Muscle of back (tissue), 11 donors: ENCODE data around the gene GLI2. TPM values are rescaled to one million over a fixed set of nuclear protein-coding genes. Genes with fewer than 3 reads are reported as not detected.
A peak's percentile ranks its signal among the peaks of the same experiment; 100 is the strongest.

Experiments used
- DNase-seq, 3 donors: peaks; one replicate each; pipeline versions ENCODE4 v3.0.0 to v3.0.0-alpha.2; 2013
- polyA plus RNA-seq, 10 donors: library from polyadenylated mRNA; unstranded; fragments of 120-200 nt; gene quantifications; one replicate each; pipeline ENCODE4 v1.2.1, GENCODE V29; 2013; ENCODE audit not compliant: insufficient read length in 10 of 10

The GLI2 gene
- polyA plus RNA-seq, 10 donors, result 7.1 to 19.7 (median 9.8) TPM

DNA sequence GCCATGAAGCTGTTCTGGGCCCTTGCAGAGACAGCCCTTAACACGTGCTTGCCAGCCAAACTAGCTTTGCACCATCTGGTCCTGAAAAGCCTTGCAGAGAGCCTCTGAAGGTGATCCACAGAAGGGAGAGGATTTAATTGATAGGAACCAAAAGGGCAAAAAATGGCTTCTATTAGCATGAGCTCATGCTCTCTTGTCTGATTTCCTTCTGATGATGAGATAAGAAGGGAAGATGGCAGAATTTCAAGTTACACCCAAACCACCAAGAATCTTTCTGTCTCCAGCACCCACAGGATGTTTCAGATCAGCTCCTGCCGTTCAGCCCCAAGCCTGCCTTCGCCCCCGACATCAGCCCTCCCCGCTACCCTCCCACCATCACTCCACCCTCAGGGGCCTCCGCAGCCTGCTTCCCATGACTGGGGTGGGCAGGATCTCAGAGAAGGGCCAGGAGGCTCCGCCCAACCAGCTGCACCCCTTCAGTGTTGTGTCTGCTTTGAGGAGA lies 23.4 kb upstream of the GLI2 start:
- peak in 2 of 3 donors; percentile 44 to 50 for DNase-seq

DNA sequence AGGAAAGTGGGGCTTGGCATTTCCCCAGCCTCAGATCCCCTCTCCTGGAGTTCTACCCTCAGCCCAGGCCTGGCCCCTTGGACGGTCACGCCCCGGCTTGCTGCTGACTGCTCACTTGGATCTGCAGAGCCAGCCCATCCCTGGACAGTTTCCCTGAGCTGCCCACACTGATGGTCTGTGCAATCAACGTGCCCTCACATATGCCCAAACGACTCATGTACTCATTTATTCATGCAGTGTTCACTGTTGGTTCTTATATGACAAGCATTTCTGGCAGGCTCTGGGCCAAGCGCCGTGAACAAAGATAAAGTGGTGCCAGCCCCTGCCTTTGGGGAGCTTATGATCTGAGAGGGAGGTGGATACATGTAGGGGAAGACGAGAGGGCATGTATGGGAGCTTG lies 20.3 kb upstream of the GLI2 start:
- no peak for DNase-seq

DNA sequence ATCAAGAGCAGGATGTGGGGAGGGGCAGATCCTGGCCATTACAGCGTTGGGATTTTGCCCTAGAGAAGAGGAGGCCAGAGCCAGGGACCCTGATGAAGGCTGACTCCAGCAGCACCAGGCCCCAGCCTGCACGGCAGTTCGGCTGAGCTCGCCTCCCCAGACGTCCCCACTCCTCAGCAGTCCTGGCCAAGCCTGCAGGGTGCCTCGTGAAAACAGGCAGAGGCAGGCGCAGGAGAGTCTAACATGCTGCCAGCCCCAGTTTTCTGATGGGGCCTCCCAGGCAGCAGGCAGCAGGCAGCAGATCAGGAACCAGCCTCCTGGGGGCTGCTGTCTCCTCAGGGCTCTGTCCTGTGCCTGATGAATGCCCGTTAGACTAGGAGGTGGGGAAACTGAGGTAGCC lies 19.7 kb upstream of the GLI2 start:
- peak in 1 of 3 donors; percentile 64 for DNase-seq

DNA sequence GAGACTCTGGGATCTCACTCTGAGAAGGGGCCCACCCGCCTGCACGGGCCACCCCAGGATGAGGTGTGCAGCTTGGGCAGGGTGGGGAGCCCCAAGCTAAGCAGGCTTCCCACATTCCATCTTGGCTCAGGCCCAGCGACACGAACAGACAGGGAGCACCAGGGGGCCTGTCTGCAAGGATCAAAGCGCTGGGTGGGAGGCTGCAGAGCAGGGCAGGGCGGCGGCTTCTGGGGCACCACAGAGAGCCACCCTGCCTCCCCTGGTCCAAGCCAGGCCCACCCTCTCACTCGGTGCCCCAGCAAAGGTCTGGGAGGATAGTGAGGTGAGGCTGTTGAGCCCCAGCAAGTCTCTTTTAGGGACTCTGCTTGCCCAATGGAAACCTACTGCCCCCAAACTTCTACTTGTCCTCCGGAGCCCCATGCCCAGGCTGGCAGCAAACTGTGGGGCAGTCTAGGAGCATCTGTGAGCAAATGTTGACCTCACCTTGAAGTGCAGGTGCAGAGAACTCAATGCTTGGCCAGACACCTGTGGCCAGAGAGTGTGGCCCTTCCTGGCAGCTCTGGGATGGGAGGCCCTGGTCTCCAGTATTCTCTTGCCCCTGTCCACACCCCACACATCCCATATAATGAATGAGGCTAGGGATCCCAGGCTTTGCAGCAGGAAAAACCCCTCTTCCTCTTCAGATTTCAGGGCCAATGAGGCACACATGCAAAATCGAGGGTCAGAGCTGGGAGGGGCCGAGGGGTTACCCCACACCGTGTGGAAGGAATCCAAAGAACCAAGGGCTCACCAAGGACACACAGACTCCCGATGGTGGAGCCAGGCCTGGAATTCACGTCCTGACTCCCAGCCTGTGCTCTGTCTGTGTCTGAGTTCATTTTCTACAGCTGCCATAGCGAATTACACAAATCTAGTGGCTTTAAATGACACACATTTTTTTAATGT lies 18.8 kb upstream of the GLI2 start:
- DNase-seq, result no peak

DNA sequence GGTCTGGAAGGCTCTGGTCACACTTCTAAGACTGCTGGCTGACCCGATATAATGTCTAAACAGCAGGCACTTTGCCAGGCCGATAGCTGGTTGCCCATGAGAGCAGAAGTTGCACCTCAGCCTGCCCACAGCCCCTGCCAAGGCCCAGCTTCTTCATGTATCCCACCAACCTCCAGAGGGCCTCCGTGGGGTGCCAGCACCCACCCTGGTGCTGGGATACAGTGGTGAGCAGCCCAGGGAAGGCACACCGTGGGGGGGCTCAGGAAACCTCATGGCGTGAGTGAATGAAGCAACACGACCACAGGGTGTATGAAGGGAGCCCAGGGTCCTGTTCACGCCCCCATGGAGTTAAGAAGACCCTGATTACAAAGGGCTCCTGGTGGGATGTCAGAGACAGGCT lies 16.2 kb upstream of the GLI2 start:
- DNase-seq, result no peak

DNA sequence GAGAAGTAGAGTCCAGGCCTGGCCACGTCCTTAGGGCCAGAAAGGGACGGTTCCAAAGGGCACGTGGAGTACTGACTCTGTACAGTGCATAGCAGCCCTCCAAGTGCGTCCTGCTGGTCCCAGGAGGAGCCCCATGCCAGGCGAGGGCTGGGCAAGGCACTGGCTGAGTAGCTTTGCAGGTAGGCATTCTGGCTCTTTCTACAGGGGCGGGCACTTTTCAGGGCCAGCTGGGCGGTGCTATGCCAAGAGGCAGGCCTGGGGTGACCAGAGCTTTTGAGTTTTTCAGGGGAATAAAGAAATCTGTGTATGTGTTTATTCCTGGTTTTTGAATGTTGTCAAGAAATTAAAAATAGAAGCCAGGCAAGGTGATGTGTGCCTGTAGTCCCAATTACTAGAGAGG lies 15.4 kb upstream of the GLI2 start:
- no peak for DNase-seq

DNA sequence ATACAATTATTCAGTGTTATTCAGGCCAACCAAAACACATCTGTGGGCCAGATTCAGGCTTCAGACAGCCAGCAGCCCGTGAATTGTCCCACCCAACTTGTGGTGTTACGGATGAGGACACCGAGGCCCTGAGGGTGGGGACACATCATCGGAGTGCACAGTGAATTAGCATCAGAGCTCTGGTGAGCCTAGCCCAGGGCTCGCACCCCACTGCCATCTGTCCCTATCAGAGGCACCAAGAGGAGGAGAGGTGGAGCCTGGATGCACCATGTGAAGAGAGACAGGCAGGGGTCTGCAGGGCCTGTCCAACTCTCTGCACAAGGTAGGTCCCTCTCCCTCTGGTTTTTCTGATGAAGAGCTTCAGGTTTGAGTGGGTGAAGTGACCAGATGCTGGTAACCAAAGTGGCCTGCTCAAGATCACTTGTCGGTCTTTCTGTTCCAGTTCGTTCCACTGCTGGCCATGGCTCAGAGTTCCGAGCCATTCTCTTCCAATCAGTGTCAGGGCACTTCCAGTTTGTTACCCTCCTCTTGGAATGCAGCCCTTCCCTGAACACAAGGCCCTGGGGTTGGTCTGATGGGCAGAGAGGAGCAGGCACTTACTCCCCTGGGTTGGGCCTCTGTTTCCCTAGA lies 14.8 kb upstream of the GLI2 start:
- DNase-seq, result no peak

DNA sequence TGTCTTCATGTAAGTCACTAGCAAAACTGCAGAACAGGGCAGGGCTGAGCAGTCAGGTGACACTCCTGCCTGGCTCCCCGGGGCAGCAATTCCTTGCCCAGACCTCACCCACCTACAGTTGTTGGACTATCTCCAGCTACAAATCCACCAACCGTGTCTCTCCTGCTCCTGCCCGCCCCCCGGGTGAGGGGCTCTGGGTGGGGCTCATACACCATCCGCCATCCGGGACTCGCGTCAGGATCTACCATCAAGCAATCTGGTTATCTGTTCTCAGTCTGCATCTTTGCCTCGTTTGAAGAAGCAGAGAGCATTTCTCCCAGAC lies 13.5 kb upstream of the GLI2 start:
- no peak for DNase-seq

DNA sequence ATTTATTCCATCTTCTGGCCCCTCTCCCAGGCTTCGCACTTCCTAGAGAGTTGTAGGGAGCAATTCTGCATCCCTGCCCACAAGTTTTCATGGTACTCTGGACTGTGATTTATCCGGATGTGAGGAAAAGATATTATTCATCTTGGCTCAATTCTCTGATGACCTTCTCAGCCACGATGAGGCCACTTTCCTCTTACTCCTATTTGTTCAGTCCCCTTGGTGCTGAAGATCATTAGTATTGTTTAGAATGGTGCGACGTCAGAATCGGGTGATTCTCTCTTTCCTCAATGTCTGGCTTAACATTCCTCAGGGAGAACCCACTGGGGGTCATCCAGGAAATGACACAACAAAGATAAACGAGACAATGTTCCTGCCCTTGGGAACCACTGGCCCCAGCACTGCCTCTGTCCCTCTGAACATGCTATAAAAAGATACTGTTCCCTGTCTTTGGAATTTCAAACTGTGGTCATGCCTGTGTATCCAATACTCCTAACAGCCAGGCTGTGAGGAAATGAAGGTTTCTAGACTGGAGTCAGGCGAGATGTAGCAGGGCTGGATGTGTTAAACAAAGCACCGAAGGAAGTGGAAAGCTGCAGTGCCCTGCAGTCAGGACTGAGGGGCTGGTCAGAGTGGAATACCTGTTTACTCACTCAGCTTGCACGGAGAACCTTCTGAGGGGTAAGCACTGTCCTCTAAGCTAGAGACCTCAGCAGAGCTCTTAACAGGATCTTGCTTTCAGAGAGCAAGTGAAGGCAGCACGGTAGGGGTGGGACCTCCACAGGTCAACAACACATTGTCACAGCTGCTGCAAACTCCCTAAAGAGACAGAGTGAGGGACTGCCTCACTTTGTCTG lies 12.9 kb upstream of the GLI2 start:
- DNase-seq, result peak in 2 of 3 donors; percentile 64 to 68

DNA sequence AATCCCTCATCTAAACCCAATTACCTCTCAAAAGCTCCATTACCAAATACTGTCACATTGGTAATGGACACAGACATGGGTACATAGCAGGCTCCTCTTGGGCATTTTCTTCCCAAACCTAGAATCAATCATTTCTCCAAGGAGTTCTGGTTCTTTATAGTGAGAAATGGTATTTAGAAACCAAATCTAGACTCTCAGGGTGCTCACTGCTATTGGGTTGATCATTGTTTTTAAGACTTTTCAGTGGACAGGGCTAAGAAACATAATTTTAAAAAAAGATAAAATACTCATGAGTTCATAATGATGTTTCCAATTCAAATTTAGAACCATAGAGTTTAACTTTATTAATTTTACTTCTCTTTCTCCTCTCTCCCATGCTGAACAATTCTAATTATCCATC lies 9.4 kb upstream of the GLI2 start:
- DNase-seq, result no peak

DNA sequence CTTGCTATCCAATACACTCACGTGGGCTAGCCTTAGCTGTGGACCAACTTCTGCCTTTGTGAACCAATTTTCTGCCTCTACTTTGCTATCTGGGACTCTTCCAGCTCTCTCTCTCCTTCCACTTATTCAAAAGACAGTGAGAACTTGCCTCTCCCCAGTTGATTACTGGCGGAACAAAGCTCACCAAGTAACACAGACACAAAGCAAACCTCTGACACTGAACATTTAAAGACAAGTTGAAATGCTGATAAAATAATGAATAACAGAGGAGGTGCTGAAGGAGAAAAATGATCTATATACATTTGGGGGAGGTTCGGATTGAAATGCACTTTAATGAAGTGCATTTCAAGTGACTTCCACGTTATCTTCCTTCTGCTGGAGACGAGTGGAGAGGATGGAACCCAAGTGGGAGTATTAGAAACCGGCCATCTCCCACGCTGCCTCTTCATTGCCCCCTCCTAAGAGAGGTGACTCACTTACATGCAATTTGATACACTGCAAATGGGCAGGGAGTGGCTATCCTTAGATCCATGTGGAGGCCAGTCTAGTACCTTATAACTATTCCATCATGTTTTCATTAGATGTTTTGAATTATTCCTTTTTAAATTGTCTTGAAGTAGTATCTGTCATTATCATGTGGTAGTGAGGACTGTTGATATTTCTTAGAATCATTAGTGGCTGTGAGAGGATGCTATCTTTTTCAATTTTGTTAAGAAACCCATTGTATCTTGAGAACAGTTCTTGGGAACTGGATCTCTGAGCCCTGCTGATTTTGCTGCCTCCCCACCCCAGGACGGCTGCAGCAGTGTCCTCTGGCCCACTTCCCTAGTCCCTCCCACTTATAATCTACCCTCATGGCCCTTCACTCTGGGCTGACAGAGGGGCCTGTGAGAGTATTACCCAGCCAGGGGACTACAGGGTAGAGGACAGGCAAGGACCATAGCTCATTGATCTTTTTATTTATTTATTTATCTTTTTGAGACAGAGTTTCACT lies 6.0 kb upstream of the GLI2 start:
- peak in 1 of 3 donors; percentile 61 for DNase-seq

DNA sequence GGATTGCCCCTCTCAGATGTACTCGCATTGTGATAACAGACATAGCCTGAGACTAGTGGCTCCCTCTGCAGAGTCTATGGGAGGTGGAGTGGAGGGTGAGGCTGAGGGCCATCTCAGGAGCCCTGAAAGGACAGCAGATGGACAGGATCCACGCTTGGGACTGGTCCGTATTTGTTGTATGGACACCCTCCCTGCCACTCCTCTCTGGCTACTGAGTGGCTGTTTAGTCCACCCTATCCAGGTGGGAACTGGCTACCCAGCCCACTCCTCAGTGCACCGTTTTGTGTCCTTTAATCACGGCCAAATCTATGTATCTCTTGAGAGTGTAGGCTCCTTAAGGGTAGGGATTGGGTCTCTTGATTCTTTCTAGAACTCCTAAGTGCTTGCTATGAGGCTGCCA lies 4.5 kb upstream of the GLI2 start:
- no peak for DNase-seq

DNA sequence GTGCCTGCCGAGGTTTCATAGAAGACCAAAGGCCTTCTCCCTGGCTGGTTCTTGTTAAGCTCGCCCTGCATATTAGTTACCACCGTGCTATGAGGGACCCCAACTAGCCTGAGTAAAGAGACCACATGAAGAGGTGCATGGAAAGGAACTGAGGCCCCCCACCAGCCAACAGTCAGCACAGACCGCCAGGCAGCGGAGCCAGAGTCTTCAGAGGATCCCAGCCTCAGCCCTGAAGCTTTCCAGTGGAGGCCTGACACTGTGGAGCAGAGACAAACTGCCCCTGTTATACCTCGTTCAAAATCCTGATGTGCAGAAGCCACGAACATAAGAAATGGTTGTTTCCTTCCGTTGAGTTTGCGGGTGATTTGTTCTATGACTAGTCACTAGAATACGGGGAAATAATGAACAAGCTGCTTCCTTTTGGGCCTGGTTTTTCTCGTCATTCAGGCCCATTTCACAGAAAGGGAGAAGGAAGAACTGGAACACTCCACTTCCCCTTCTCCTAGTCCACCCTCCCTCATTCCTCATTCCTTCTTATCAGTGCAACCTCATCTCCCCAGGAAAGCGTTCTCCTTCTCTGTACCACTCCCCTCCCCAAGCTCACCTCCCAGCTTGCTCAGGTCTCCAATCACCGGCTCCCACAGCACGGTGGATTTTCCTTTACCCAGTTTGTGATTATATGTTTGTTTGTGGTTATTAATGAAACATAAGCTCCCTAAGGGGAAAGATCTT lies 3.0 kb upstream of the GLI2 start:
- no peak for DNase-seq

DNA sequence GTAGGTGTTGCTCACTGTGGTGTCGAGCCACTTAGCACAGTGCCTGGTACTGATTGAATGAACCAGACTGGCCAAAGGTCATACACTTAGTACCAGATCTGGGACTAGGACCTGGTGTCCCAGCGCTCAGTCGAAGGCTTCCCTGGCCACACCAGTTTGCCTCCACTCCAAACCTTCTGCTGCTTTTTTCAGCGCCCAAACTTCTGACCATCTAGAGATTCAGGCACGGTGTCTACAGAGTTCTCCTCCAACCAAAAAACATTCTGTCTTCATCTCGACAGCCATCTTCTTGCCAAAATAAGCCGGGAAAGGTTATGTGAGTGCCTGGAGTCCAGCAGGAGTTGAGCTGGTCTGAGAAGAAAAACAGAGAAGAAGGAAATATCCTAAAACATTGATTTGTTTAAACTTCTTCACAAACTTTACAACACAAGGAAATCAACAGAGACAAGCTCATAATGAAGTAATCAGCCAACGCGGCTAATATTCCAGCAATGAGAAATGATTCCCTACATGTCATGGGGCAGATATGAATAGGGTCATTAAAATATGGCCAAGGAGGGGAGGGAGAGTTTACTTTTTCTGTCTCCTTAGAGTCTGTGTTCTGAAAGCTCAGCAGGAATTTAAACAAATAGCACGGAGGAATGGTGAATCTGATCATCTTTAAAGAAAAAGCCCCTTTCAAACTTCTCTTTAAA lies 2.3 kb upstream of the GLI2 start:
- no peak for DNase-seq

DNA sequence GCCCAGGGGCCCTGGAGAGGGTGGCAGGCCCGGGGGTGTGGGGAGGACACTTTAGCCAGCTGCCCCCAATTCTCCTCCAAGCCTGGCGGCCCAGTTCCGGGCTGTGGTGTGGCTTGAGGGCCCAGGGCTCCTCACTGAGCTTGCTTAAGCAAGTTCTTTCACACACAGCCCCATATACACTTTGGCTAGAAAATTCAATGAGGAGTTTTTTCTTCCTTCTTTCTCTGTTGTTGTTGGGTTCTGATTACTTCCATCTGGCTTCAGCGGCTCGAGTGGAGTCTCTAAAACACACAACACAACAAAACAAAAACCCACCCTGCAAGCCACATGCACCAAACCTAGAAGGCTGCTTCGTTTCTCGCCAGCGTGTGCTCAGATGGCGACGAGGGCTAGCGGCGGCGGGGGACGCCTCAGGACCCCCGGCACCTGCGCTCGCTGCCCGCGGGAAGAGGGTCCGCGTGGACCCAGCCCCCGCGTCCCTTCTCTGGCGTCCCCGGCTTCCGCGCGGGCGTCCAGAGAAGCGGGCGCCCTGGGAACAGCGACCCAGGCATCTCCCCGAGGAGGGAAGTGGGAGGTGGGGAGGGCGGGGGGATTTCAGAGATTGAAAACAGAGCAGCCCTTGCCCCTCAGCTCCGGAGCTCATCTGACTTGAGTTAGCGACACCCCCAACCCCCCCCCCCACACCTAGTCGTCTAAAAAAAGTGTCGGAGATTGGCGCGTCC lies 577 bp upstream of the GLI2 start:
- peak in 2 of 3 donors; percentile 54 to 85 for DNase-seq

DNA sequence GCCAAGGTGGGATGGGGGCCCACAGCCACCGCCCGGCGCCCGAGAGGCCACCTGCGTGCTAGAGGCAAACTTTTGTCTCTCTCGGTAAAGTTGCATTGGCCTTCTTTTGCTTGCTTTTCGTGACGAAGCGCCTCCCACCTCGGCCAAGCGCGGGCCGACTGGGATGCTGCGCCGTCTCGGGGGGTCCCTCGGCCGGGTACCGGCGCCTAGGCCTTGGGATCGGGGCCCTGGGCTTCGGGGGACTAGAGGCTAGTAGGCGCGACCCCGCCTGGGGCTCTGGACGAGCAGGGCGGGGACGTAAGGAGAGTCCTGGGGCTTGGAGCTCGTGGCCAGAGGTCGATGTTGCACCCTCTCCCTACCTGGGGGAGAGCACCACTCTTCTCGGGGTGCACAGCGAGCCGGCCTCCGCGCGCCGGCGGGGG lies 545 bp downstream of the GLI2 start:
- peak in 2 of 3 donors; percentile 61 to 93 for DNase-seq

DNA sequence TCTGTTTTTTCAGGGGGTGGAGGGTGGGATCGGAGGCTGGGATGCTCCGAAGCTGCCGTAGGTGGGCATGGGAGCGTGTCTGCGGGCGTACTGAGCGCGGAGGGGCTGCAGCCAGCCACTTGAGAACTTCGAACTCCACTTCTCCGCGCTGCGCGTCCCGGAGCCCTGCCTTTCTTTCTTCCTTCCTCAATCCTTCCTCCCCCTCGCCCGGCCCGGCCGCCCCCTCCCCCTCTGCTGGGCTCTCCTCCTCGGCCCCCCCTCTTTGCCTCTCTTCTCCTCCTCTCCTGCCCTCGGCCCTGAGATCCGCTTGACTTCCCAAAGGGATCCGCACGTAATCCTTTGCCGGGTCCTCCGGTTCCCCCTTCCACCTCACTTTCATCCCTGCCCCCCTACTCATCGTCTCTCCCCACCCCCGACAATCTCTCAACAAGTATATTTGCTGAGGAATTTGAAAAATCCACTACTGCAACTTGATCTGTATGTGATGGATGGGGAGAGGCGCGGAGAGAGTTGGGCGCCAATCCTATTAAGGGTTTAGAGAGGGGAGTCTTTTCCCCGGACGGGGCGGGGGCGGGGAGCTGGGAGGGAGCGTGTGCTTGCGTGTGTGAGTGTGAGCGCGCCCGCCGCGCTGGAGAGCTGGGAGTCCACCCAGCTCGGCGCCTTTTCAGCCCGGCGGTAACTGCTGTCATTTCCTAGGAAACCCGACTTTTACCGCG lies 1.1 kb downstream of the GLI2 start:
- DNase-seq, result peak; percentile 91 to 97 (median 95)
